OCI-LY7 (cell line): ENCODE measurements around the gene STK32A.

Experiments
- CTCF ChIP-seq: fragments of 200-600 bp; sonication (generic); conservative IDR thresholded peaks from 2 replicates; pipeline ENCODE4 v1.5.1; 2014; ENCODE audit warnings: mild to moderate bottlenecking, antibody characterized with exemption, low read length, moderate library complexity, mixed read lengths
- EZH2phosphoT487 ChIP-seq: fragments of 200-600 bp; sonication (generic); IDR thresholded peaks from 2 replicates; pipeline ENCODE4 v1.6.1; 2018; ENCODE audit warnings: low read depth, borderline replicate concordance, mild to moderate bottlenecking, mixed run types, antibody characterized with exemption, low read length, moderate library complexity, mixed read lengths

- TF ChIP-seq CTCF (no peak), EZH2phosphoT487 (no peak)
Measured at GRCh38 chr5:147408980-147409379, 174.2 kb downstream of the STK32A start.
